ENCODE results near the gene POM121. TPM values are rescaled to one million over a fixed set of nuclear protein-coding genes. Genes with fewer than 3 reads are reported as not detected.

Gene POM121
- 10.6 TPM for total RNA-seq

GRCh38 chr7:72924733-72925545 is at the start of gene POM121:
TSS of gene POM121 (plus strand) at chr7:72925095. CDS start at chr7:72925122, 27 bp downstream.

GRCh38 chr7:72968980-72969516 is 44.2 kb downstream of the POM121 start, which contains the start of gene TRIM74:
TSS of gene TRIM74 (minus strand) at chr7:72969466. CDS start at chr7:72966157, 3,309 bp downstream.

Small RNA genes within 50 kb of the gene (small RNA-seq; reads per million reads assigned to genes)
- gene RF00019 (ENCODE audit: low replicate concordance) = not detected

Other genes starting within 250 kb of the POM121 start
- 5.3 TPM for gene TYW1B, start 96.9 kb upstream of the POM121 start, total RNA-seq
- gene TRIM74, start 44.4 kb downstream of the POM121 start, total RNA-seq = not detected
- gene SPDYE8, start 104.7 kb downstream of the POM121 start, total RNA-seq = not detected
- not detected for gene SPDYE11, start 132.8 kb downstream of the POM121 start, total RNA-seq
- gene SPDYE9, start 160.9 kb downstream of the POM121 start, total RNA-seq = not detected